Measurements from ENCODE around the gene DPM1.

Gene DPM1

DNA sequence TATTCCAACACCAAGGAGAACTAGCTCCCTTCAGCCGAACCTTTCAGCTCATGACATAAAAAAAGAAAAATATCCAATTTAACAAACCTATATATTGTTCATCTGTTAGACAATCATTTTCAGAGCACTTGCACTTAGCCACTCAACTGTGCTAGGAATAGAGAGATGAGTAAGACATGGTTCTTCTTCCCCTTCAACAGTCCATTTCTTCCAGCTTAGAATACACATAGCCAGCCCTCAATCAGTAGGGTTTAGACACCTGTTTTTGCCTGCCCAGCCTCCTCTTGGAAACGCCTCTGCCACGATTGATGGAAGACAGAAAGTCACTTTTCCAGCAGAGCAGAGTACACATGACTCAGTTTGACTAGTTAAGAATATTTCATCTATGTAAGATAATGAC lies 48.9 kb downstream of the DPM1 start:
- Mint-ChIP-seq H3K27me3 (no peaks in the 10 kb centered on the region), H3K36me3 (ENCODE audit: low read depth) (peaks cover 81% of the 10 kb centered on the region), H3K27ac (peak overlapping the region; percentile 51), H3K9me3 (no peaks in the 10 kb centered on the region), H3K4me3 (no peak overlapping the region), H3K4me1 (ENCODE audit: low read depth) (peaks cover 76% of the 10 kb centered on the region)
- DNase-seq = no peak

DNA sequence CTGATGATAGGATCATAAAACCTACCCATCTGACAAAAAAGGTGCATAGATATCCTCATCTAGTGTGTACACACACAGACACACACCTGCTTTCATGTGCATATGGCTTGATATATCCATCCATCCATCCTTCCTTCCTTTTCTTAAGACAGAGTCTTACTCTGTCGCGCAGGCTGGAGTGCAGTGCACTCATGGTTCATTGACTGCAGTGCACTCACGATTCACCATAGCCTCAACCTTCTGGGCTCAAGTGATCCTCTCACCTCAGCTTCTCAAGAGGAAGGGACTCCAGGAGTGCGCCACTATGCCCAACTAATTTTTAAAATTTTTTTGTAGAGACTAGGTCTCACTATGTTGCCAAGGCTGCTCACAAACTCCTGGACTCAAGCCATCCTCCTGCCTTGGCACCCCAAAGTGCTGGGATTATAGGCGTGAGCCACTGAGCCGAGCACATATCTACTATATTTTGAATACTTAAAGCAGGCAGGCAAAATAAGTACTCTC lies 54.2 kb downstream of the DPM1 start:
- H3K27ac Mint-ChIP-seq = peak overlapping the region; percentile 53
- no peak for DNase-seq
- H3K4me3 Mint-ChIP-seq = no peak overlapping the region
- no peaks in the 10 kb centered on the region for H3K9me3 Mint-ChIP-seq
- H3K4me1 Mint-ChIP-seq (ENCODE audit: low read depth) = peaks cover 50% of the 10 kb centered on the region
- H3K36me3 Mint-ChIP-seq (ENCODE audit: low read depth) = peaks cover 92% of the 10 kb centered on the region
- H3K27me3 Mint-ChIP-seq = no peaks in the 10 kb centered on the region

DNA sequence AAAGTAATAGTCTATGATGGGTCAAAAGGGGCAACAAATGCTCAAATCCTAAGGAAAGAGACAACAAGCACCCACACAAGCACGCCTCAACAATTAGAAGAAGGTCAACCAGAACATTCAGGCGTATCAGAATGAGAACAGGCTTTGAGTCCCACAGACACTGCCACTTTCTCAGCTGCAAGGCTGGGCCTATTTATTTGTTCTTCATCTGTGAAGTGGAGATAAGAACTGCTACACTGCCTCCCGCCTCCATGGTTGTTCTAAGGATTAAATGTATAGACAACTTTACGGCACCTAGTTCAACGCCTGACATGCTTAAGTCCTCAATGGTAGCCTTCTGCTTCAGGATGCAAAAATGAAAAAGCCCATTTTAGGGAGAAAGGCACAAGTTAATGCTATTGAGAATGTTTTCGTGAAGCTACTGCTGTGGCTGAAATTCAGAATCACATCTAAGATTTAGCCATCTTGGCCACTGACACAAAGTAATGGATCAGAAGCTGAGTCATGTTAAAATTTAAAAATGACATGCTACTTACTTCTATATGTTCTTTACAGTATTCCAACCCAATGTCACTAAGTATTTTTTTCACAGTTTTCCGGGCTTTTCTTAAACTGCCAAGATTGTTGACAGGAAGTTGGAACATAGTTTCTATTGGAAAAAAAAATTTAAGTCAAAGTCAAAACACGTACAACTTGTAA lies 54.8 kb downstream of the DPM1 start:
- peak overlapping the region; percentile 69 for H3K27ac Mint-ChIP-seq
- H3K36me3 Mint-ChIP-seq (ENCODE audit: low read depth) = peaks cover 95% of the 10 kb centered on the region
- H3K4me3 Mint-ChIP-seq = no peak overlapping the region
- peaks cover 49% of the 10 kb centered on the region for H3K4me1 Mint-ChIP-seq (ENCODE audit: low read depth)
- H3K9me3 Mint-ChIP-seq = no peaks in the 10 kb centered on the region
- no peaks in the 10 kb centered on the region for H3K27me3 Mint-ChIP-seq
- no peak for DNase-seq

DNA sequence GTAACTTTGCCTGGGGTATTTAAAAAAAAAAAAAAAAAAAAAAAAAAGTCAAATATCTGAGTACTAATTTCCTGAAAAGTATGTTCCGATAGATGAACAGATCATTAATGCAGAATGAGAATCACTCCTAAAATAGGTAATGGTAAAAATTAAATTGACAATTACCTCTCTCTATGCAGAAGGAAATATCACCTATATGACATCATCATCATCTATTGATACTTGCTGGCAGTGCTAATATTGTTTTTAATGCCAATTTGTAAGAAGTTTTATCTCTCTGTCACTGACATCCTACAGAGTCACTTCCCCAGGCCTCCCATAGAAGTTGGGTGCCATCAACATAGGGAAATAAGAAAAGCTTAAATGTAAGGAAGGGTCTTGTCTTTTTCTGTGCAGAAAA lies 57.0 kb downstream of the DPM1 start:
- no peak overlapping the region for H3K4me3 Mint-ChIP-seq
- no peaks in the 10 kb centered on the region for H3K27me3 Mint-ChIP-seq
- H3K9me3 Mint-ChIP-seq = no peaks in the 10 kb centered on the region
- peaks cover 43% of the 10 kb centered on the region for H3K4me1 Mint-ChIP-seq (ENCODE audit: low read depth)
- peaks cover 100% of the 10 kb centered on the region for H3K36me3 Mint-ChIP-seq (ENCODE audit: low read depth)
- no peak overlapping the region for H3K27ac Mint-ChIP-seq
- no peak for DNase-seq

- Mint-ChIP-seq H3K4me3 (no peak overlapping the region), H3K27ac (no peak overlapping the region), H3K9me3 (no peaks in the 10 kb centered on the region), H3K27me3 (no peaks in the 10 kb centered on the region), H3K4me1 (ENCODE audit: low read depth) (peaks cover 34% of the 10 kb centered on the region), H3K36me3 (ENCODE audit: low read depth) (peaks cover 95% of the 10 kb centered on the region)
- DNase-seq = no peak
These were observed 58.1 kb downstream of the DPM1 start for GRCh38 chr20:50900261-50900660.

DNA sequence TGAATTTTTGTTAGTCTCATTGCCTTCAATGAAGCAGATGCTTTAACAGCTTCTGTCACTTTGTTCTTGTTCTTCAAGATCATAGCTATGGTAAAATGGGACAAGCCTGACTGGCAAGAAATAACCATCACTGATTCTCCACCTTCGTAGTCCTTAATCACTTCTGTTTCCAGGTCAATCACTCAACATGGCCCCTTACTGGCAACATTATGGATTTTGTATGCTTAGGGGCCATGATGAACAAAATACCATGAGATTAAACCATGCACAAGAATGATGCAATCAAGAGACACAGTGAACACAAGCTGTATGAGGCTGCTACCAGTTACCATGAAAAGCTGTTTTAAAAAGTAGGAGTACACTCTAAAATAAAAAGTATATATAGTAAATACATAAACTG lies 59.9 kb downstream of the DPM1 start:
- Mint-ChIP-seq H3K4me3 (no peak overlapping the region), H3K27ac (peak overlapping the region; percentile 14), H3K27me3 (no peaks in the 10 kb centered on the region), H3K36me3 (ENCODE audit: low read depth) (peaks cover 95% of the 10 kb centered on the region), H3K4me1 (ENCODE audit: low read depth) (peaks cover 28% of the 10 kb centered on the region), H3K9me3 (no peaks in the 10 kb centered on the region)
- no peak for DNase-seq

- Mint-ChIP-seq H3K27ac (peak overlapping the region; percentile 71), H3K36me3 (ENCODE audit: low read depth) (peaks cover 95% of the 10 kb centered on the region), H3K4me3 (no peak overlapping the region), H3K9me3 (no peaks in the 10 kb centered on the region), H3K4me1 (ENCODE audit: low read depth) (peaks cover 42% of the 10 kb centered on the region), H3K27me3 (no peaks in the 10 kb centered on the region)
- DNase-seq = no peak
These were observed 63.1 kb downstream of the DPM1 start for GRCh38 chr20:50895111-50895830.

- Mint-ChIP-seq H3K27ac (peak overlapping the region; percentile 71), H3K36me3 (ENCODE audit: low read depth) (peaks cover 95% of the 10 kb centered on the region), H3K9me3 (no peaks in the 10 kb centered on the region), H3K4me3 (no peak overlapping the region), H3K4me1 (ENCODE audit: low read depth) (peaks cover 42% of the 10 kb centered on the region), H3K27me3 (no peaks in the 10 kb centered on the region)
- DNase-seq = no peak
These were observed 64.7 kb downstream of the DPM1 start for GRCh38 chr20:50893620-50894019.

DNA sequence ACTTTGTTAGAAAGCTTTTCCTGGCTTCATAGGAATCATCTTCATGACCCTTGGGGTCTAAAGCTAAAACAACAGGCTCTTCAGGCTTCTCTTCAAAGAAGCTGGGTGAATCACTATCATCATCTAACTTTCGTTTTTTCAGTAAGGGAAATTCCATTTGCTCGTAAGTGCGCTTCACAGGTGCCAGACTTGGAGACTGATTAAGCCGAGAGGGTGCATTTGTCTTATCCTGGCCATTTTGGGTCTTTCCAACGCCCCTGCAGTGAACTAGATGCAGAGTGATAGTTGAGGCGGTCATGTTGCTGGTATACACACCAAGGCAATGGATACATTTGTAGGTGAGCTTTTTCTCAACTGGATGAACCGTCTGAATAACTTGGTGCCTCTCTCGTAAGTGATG lies 65.9 kb downstream of the DPM1 start:
- Mint-ChIP-seq H3K4me3 (no peak overlapping the region), H3K27ac (peak overlapping the region; percentile 71), H3K4me1 (ENCODE audit: low read depth) (peaks cover 42% of the 10 kb centered on the region), H3K27me3 (no peaks in the 10 kb centered on the region), H3K9me3 (no peaks in the 10 kb centered on the region), H3K36me3 (ENCODE audit: low read depth) (peaks cover 95% of the 10 kb centered on the region)
- no peak for DNase-seq

DNA sequence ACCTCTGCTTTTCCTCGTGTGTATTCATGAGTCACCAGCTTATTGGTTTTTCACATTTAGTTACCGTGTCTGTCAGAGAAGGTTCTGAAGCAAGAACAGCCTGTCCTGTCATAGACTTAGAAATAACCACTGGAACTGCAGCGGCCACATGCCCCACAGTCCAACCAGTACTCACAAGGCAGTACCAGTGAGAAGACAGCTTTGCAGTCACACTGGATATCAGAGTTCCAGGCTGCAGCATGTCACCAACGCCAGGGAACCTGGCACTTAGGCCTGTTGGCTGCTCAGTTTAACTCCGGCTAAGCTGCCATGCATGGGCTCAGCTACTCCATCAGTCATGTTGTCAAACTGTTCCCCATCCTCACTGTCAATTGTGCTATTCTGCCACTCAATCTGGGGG lies 67.2 kb downstream of the DPM1 start:
- no peaks in the 10 kb centered on the region for H3K27me3 Mint-ChIP-seq
- H3K27ac Mint-ChIP-seq = peak overlapping the region; percentile 71
- no peak overlapping the region for H3K4me3 Mint-ChIP-seq
- H3K9me3 Mint-ChIP-seq = no peaks in the 10 kb centered on the region
- peaks cover 88% of the 10 kb centered on the region for H3K36me3 Mint-ChIP-seq (ENCODE audit: low read depth)
- peaks cover 38% of the 10 kb centered on the region for H3K4me1 Mint-ChIP-seq (ENCODE audit: low read depth)
- DNase-seq = no peak

DNA sequence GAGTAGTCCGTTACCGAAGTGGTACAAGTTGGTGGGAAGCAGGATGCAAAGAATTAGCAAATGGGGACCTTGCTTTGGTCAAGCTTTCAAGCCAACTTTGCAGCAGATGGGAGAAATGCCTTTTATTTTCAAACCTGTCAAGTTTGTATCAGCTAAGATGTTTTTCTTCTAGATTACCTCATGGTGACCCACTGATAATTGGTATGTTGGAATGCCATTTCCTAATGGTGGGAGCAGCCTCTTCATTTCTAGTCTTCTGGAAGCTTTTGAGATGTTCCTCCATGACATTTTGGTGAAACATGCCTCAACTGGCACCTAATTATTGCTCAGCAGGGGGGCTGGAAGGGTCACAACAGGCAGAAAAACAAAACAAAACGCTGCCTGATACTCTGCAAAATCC lies 70.8 kb downstream of the DPM1 start:
- Mint-ChIP-seq H3K36me3 (ENCODE audit: low read depth) (peaks cover 75% of the 10 kb centered on the region), H3K9me3 (peaks cover 4% of the 10 kb centered on the region), H3K27ac (peak overlapping the region; percentile 66), H3K27me3 (no peaks in the 10 kb centered on the region), H3K4me1 (ENCODE audit: low read depth) (peaks cover 20% of the 10 kb centered on the region), H3K4me3 (no peak overlapping the region)
- DNase-seq = no peak

DNA sequence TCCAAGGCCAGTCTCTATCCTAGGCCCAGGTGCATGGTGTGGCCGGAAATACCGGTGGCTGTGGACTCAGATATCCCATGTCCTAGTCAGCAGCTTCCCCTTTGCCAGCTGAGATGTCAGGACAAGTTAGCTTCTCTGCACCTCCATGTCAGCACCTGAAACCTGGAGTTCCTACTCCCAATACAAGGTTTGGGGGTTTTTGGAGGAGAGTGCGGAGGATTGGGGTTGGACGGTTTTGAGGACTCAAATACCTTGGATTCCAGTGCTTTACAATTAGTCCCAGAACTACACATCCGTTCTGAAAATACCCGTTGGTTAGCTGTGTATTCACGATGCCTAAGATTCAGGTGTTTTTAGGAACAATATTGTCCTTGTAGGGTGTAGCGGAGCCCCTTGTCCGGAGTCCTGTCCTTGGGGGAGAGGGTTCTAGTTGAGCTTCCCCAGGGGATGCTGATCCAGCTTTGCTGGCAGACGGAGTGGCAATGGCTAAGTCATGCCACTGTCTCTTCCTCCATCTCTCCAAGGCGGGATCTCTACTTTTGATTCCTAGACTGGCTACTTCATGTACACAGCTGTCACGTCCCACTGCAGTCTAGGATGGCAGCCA lies 72.0 kb downstream of the DPM1 start:
- DNase-seq = peak; percentile 25
- H3K27ac Mint-ChIP-seq = peak overlapping the region; percentile 64
- H3K9me3 Mint-ChIP-seq = peaks cover 4% of the 10 kb centered on the region
- H3K4me1 Mint-ChIP-seq (ENCODE audit: low read depth) = peaks cover 7% of the 10 kb centered on the region
- no peak overlapping the region for H3K4me3 Mint-ChIP-seq
- peaks cover 67% of the 10 kb centered on the region for H3K36me3 Mint-ChIP-seq (ENCODE audit: low read depth)
- no peaks in the 10 kb centered on the region for H3K27me3 Mint-ChIP-seq

- DNase-seq = peak; percentile 23
- H3K27ac Mint-ChIP-seq = peak overlapping the region; percentile 64
- peaks cover 4% of the 10 kb centered on the region for H3K9me3 Mint-ChIP-seq
- peaks cover 62% of the 10 kb centered on the region for H3K36me3 Mint-ChIP-seq (ENCODE audit: low read depth)
- peaks cover 3% of the 10 kb centered on the region for H3K4me1 Mint-ChIP-seq (ENCODE audit: low read depth)
- H3K27me3 Mint-ChIP-seq = no peaks in the 10 kb centered on the region
- H3K4me3 Mint-ChIP-seq = no peak overlapping the region
These were observed 72.6 kb downstream of the DPM1 start for GRCh38 chr20:50885781-50886180.

- H3K27ac Mint-ChIP-seq = peak overlapping the region; percentile 59
- H3K4me1 Mint-ChIP-seq (ENCODE audit: low read depth) = peaks cover 1% of the 10 kb centered on the region
- no peak overlapping the region for H3K4me3 Mint-ChIP-seq
- peaks cover 4% of the 10 kb centered on the region for H3K9me3 Mint-ChIP-seq
- peak; percentile 25 for DNase-seq
- H3K36me3 Mint-ChIP-seq (ENCODE audit: low read depth) = peaks cover 55% of the 10 kb centered on the region
- no peaks in the 10 kb centered on the region for H3K27me3 Mint-ChIP-seq
These were observed 73.3 kb downstream of the DPM1 start for GRCh38 chr20:50885068-50885467.
